ENCODE measurements around the gene EXPH5.

EXPH5 gene

DNA sequence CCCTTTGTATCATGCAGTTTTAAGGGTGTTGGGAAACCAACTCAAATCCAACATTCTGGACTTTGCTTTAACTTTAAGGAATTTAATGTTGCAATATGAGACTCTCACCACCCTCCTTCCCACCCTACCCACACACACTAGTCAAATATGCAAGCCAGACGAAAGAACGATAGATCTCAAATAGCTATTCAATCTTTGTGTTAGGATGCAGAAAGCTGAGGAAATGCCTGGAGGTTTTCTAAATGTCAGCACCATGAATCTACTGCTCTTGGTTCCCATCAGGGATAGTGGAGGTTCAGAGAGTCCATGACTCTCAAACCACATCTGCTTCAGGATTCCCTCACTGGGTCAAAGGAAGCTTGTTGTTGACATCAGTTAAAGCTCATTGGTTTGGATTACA lies 33.7 kb downstream of the EXPH5 start:
- no peak for DNase-seq (ENCODE audit: low spot score)

- no peak for DNase-seq (ENCODE audit: low spot score)
Measured at GRCh38 chr11:108559340-108559739, 34.2 kb downstream of the EXPH5 start.

GRCh38 chr11:108558222-108558621 lies 35.3 kb downstream of the EXPH5 start:
- DNase-seq (ENCODE audit: low spot score), result no peak

- no peak for DNase-seq (ENCODE audit: low spot score)
Measured at GRCh38 chr11:108556019-108556418, 37.5 kb downstream of the EXPH5 start.

GRCh38 chr11:108551651-108552462 lies 41.7 kb downstream of the EXPH5 start:
- DNase-seq (ENCODE audit: low spot score), result no peak

- no peak for DNase-seq (ENCODE audit: low spot score)
Measured at GRCh38 chr11:108549319-108549885, 44.2 kb downstream of the EXPH5 start.

- no peak for DNase-seq (ENCODE audit: low spot score)
Measured at GRCh38 chr11:108545909-108546501, 47.6 kb downstream of the EXPH5 start.

DNA sequence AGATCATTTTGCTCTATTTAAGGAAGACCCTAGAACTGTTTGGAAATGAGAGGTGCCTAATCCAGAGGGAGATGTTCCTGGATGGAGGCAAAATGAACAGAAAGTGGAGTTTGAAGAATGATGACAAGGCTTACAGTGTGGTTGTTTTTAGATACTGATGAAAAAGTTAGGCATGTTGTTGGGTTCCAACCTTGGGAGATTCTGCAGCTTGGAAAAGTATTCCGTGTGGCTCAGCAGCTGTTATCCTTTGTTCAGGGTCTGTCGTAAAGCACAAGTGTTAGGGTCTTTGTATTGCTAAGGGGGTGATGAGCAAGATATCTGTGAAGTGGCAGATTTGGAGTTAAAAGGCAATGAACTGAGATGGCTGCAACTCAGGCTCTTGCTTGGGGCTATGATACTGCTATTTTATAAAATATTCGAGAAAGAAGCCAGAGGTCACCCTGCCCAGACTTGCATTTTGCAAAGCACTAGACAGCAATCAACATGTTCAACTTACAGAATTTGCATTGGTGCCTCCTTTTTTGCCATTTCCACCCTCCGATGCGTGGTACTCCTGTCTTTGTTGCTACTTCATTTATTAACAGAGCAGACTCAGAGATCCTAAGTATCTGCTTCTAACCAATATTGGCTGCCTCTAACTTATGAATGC lies 50.1 kb downstream of the EXPH5 start:
- no peak for DNase-seq (ENCODE audit: low spot score)

- no peak for DNase-seq (ENCODE audit: low spot score)
Measured at GRCh38 chr11:108541531-108541930, 52.0 kb downstream of the EXPH5 start.

DNA sequence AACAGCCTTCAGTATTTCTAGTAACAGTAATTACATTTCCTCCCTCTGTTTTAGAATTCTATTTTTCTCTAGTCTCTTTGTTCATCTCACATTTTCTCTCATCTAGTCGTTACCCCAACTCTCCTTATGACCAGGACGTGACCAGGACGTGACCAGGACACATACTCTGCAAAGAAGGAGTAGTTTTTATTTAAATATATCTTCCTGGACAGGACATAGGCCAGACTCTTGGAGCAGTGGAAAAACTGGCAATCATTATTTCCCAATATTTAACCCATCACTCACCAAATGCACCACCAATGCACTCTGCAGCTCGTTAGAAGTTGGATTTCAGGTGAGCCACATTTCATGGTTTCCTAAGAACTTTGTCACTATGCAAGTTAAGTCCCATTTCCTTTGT lies 55.1 kb downstream of the EXPH5 start:
- DNase-seq (ENCODE audit: low spot score), result no peak

- no peak for DNase-seq (ENCODE audit: low spot score)
Measured at GRCh38 chr11:108538022-108538424, 55.5 kb downstream of the EXPH5 start.

DNA sequence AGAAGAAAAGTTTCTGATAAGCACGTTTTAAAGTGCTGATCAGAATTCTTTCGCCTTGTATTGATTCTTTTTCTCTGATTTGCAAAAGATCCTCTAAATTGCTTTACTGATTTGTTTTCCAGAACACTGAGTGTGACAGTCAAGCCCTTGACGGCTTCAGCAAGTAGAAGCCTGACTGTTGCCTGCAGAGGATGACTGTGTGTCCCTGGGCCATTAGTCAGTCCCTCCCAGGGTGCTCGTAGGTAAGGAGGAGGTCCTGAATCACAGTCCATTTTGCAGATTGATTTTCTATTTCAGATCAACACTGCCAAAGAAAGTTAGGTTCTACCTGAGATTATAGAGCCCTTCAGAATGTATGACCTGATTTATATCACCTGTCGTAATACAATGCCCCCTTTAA lies 56.8 kb downstream of the EXPH5 start:
- DNase-seq (ENCODE audit: low spot score), result no peak

DNA sequence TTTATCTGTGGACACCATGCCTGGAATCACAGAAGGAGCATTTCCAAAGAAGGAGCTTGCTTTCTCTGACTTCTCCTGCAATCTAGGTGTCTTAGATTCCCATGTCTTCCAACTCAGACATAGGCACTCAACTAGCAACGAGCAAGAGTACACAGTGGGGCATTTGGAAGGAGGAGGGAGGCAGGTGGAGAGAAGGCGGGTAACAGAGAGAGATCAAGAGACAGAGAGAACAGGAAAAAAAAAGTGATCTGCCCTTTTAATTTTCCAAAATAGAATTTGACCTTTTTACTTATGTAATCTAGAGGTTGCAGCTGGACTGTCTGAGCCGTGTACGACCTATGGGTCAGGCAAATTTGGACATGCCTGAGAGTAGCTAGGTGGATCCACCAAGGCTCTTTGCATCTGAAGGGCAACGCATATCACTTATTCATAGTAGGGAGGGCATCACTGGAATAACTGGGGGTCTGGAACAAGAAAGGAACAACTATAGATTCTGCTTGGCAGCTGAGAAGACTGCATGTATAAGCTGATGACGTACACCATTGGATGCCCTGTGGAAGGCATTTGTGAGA lies 58.1 kb downstream of the EXPH5 start:
- DNase-seq (ENCODE audit: low spot score), result no peak

GRCh38 chr11:108534274-108534882 lies 59.2 kb downstream of the EXPH5 start:
- no peak for DNase-seq (ENCODE audit: low spot score)

DNA sequence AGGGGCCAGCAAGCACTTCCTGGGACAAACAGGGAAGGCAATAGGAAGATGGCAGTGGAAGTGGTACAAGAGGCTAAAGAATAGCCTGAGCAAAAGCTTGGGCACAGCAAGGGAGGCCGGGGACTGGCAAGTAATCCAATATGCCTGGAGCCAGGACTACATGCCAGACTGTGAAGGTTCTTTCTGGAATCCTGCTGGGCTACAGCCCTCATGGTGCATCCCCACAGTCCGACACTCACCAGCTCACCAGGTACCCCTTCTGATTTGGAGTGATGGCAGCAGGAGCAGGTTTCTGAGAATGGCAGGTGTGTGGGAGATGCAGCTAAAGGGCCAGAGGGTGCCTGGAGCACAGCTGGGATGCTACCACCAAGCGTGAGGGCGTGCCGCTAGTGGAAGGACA lies 63.1 kb downstream of the EXPH5 start:
- no peak for DNase-seq (ENCODE audit: low spot score)

DNA sequence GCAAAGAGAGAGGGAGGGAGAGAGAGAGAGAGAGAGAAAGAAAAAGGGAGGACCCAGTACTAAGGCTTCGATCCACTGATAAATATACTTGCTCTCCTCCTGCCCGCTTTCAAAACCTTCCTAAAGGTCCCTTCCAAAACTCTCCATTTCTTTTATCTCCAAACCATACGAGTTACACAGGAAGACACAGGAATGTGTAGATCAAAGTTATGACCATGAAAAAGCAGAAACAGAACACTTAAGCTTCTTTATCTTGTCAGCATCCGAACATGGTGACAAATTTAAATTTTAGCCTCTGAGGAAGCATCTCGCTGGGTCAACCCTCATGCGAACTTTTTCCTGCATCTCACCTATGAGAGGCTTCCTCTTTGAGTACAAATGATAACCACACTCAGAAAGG lies 66.2 kb downstream of the EXPH5 start:
- DNase-seq (ENCODE audit: low spot score), result no peak

DNA sequence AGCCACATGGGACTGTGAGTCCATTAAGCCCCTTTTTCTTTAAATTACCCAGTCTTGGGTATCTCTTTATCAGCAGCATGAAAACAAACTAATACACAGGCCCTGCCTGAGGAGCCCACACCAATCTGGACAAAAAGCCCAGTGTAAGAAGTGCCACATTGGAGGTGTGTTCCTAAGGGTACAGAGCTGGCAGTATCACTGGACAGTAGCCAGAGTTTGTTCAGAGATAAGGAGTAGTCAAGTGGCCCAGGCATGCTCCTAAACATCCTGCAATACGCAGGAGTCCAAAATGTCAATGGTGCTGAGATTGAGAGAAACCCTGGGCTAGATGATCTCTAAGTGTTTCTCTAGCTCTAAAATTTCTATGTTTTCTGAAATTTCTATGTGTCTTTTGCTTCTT lies 68.4 kb downstream of the EXPH5 start:
- no peak for DNase-seq (ENCODE audit: low spot score)

GRCh38 chr11:108524422-108524821 lies 69.1 kb downstream of the EXPH5 start:
- DNase-seq (ENCODE audit: low spot score), result no peak

DNA sequence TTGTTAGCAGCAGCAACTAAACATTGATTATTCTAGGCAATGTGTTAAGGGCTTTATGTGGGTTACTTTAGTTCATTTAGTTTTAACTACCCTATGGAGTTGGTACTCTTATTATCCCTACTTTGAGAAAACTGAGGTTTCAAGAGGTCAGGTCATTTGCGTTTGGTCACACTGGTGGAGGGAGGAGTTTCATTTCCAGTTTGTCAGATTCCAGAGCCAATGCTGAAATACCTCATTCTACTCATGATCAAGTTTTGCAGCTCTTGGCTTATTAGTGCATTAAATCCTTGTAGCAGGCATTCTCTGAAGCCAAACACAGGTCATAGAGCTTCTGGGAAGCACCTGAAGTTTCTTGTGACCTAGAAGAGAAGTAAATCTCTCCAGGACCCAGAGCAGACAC lies 71.2 kb downstream of the EXPH5 start:
- DNase-seq (ENCODE audit: low spot score), result no peak

- no peak for DNase-seq (ENCODE audit: low spot score)
Measured at GRCh38 chr11:108518581-108518980, 75.0 kb downstream of the EXPH5 start.

DNA sequence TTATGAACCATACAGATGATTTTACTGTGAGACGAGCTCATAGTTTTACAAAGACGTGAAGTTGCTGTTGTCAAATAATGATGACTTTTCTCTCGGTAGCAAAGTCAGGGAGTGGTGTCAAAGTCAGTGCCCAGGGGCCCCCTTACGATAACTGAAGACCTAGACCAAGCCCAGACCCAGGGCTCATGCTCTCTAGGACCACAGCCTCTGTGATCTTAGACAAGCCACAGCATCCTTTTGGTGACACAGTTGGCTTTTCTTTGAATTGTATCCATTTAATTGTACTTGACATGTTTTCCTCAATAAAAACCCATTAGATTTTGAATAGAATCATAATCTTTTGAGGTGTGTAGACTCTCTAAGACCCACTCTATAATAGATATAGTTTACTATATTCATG lies 77.4 kb downstream of the EXPH5 start:
- DNase-seq (ENCODE audit: low spot score), result no peak

DNA sequence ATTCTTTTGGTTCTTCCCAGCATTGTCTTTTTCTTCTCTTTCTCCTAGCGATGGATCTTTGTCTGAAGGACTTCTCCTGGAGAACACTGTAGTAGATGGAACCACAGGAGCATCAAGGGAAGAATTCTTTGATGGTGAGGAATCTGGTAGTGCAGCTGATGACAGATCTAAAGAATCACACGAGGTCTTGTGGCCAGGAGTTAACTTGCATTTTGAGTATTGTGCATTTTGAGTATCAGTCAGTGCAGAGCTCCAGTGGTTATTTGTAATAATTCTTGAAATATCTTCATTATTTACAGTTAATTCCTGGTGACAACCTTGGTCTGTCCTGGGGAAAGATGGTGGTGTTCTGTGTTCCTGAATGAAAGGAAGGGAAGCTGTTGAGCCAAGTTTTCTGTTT lies 80.9 kb downstream of the EXPH5 start:
- DNase-seq (ENCODE audit: low spot score), result no peak
